RWPE2 (cell line): ENCODE data around the gene FUT1.

Experiments used
- ATAC-seq: fragments of 200-7000 bp; cut with Tn5 transposase; 3 replicates; pipeline ENCODE4 v1.9.1; 2021; ENCODE audit warnings: low read depth
- DNase-seq: peaks from one replicate; pipeline ENCODE4 v3.0.0-alpha.2; 2020; ENCODE audit warnings: low spot score
- H3K27ac ChIP-seq: fragments of 450-650 bp; 2 replicates; pipeline ENCODE4 v1.5.1; 2017; ENCODE audit warnings: mild to moderate bottlenecking; ENCODE audit not compliant: poor library complexity, severe bottlenecking
- H3K27me3 ChIP-seq: fragments of 250-450 bp; sonication (Bioruptor Pico); 2 replicates; pipeline ENCODE4 v1.5.1; 2021; ENCODE audit warnings: mild to moderate bottlenecking, moderate library complexity; ENCODE audit not compliant: insufficient read depth, poor library complexity, severe bottlenecking
- H3K36me3 ChIP-seq: fragments of 250-450 bp; sonication (Bioruptor Pico); 2 replicates; pipeline ENCODE4 v1.5.1; 2020; ENCODE audit warnings: low read depth, mild to moderate bottlenecking, moderate library complexity
- H3K4me1 ChIP-seq: fragments of 250-450 bp; sonication (Bioruptor Pico); 2 replicates; pipeline ENCODE4 v1.5.1; 2021; ENCODE audit warnings: mild to moderate bottlenecking, moderate library complexity; ENCODE audit not compliant: insufficient read depth, poor library complexity, severe bottlenecking
- H3K4me3 ChIP-seq: fragments of 250-450 bp; sonication (Bioruptor Pico); 2 replicates; pipeline ENCODE4 v1.5.1; 2021; ENCODE audit warnings: mild to moderate bottlenecking, moderate library complexity; ENCODE audit not compliant: severe bottlenecking
- H3K9me3 ChIP-seq: fragments of 250-450 bp; sonication (Bioruptor Pico); 2 replicates; pipeline ENCODE4 v1.5.1; 2021; ENCODE audit warnings: mild to moderate bottlenecking, moderate library complexity; ENCODE audit not compliant: severe bottlenecking
- TF ChIP-seq, protein P1 (sequence below): fragments of 450-650 bp; IDR thresholded peaks from one replicate; pipeline ENCODE4 v1.5.1; 2017; ENCODE audit warnings: mild to moderate bottlenecking, moderate library complexity; ENCODE audit not compliant: poor library complexity, severe bottlenecking

Gene FUT1

DNA sequence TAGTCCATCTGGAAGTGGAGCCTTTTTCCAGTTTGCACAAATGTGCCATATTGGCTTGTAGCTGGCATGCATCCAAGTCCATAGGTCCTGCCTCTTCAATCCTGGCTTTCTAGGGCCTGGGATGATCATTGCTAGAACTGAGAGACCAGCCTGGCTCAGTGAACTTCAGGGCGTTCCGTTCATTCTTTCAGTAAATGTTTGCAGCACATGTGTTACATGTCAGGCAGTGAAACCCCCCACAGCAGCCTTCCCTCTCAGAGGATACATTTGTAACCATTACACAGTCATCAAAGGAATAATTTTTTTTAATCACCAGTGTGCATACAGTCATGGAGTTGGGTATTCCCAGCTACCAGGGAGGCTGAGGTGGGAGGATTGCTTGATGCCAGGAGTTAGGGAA, 47.0 kb downstream of the FUT1 start:
- Histone ChIP-seq H3K4me1 (no peaks in the 10 kb centered on the region), H3K4me3 (no peak overlapping the region), H3K36me3 (no peaks in the 10 kb centered on the region), H3K27ac (no peak overlapping the region), H3K9me3 (no peaks in the 10 kb centered on the region), H3K27me3 (no peaks in the 10 kb centered on the region)
- ATAC-seq (no peak), DNase-seq (no peak)
- TF ChIP-seq, protein P1, sequence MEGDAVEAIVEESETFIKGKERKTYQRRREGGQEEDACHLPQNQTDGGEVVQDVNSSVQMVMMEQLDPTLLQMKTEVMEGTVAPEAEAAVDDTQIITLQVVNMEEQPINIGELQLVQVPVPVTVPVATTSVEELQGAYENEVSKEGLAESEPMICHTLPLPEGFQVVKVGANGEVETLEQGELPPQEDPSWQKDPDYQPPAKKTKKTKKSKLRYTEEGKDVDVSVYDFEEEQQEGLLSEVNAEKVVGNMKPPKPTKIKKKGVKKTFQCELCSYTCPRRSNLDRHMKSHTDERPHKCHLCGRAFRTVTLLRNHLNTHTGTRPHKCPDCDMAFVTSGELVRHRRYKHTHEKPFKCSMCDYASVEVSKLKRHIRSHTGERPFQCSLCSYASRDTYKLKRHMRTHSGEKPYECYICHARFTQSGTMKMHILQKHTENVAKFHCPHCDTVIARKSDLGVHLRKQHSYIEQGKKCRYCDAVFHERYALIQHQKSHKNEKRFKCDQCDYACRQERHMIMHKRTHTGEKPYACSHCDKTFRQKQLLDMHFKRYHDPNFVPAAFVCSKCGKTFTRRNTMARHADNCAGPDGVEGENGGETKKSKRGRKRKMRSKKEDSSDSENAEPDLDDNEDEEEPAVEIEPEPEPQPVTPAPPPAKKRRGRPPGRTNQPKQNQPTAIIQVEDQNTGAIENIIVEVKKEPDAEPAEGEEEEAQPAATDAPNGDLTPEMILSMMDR: no peak

DNA sequence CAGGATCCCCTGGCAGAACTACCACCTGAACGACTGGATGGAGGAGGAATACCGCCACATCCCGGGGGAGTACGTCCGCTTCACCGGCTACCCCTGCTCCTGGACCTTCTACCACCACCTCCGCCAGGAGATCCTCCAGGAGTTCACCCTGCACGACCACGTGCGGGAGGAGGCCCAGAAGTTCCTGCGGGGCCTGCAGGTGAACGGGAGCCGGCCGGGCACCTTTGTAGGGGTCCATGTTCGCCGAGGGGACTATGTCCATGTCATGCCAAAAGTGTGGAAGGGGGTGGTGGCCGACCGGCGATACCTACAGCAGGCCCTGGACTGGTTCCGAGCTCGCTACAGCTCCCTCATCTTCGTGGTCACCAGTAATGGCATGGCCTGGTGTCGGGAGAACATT, 49.1 kb downstream of the FUT1 start:
- TF ChIP-seq, protein P1: no peak
- no peaks in the 10 kb centered on the region for H3K4me1 ChIP-seq
- ATAC-seq (no peak), DNase-seq (no peak)
- H3K36me3 ChIP-seq: no peaks in the 10 kb centered on the region
- H3K9me3 ChIP-seq: no peaks in the 10 kb centered on the region
- H3K27me3 ChIP-seq: no peaks in the 10 kb centered on the region
- H3K4me3 ChIP-seq: no peak overlapping the region
- no peak overlapping the region for H3K27ac ChIP-seq

DNA sequence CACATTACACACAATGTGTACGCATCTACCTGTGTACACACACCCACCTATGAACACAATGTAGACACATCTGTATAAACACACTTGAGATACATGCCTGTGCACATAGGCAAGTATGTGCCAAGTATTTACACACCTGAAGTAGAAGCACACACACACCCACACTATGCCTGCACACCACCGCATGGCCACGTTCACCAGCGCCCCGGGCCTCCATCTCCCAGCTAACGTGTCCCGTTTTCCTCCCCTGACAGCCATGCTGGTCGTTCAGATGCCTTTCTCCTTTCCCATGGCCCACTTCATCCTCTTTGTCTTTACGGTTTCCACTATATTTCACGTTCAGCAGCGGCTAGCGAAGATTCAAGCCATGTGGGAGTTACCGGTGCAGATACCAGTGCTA, 49.7 kb downstream of the FUT1 start:
- TF ChIP-seq, protein P1: no peak
- H3K9me3 ChIP-seq: no peaks in the 10 kb centered on the region
- no peak overlapping the region for H3K27ac ChIP-seq
- no peaks in the 10 kb centered on the region for H3K27me3 ChIP-seq
- H3K4me3 ChIP-seq: no peak overlapping the region
- no peaks in the 10 kb centered on the region for H3K4me1 ChIP-seq
- ATAC-seq (no peak), DNase-seq (no peak)
- H3K36me3 ChIP-seq: no peaks in the 10 kb centered on the region

DNA sequence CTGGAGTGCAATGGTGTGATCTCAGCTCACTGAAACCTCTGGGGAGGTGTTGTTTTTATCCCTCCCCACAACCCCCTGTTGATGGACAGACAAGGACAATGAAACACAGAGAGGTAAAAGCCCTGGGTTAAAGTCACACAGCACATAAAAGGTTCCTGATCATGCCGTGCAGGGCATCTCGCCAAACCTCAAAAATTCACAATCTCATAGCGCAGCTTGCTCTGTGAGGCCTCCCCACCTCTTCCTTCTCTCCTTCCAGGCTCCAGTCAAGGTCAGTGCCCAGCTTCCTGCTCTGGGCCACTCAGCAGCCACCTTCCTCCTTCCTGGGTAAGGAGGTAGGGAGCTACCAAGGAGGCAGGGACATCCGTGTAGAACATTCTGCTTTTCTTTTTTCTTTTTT, 54.4 kb downstream of the FUT1 start:
- H3K4me3 ChIP-seq: no peak overlapping the region
- DNase-seq (no peak), ATAC-seq (peak; percentile 45; the same call in 2 of the 3 replicates)
- no peak overlapping the region for H3K27ac ChIP-seq
- no peaks in the 10 kb centered on the region for H3K27me3 ChIP-seq
- peaks cover 7% of the 10 kb centered on the region for H3K4me1 ChIP-seq
- no peaks in the 10 kb centered on the region for H3K36me3 ChIP-seq
- TF ChIP-seq, protein P1: no peak
- no peaks in the 10 kb centered on the region for H3K9me3 ChIP-seq
